Measurements from ENCODE around the gene PSAT1.

GRCh38 chr9:78297672-78297961 is 692 bp downstream of the PSAT1 start:
- TF ChIP-seq ZNF549 (CRISPR knock-in tag; IDR thresholded peaks at IDR 0.05), result no peak
- no peak for TF ChIP-seq HDAC2 (CRISPR knock-in tag; IDR thresholded peaks at IDR 0.05)
- TF ChIP-seq HNRNPUL1 (IDR thresholded peaks at IDR 0.05; ENCODE audit: low read depth, low read length), result no peak
- TF ChIP-seq DNMT3B (CRISPR knock-in tag; conservative IDR thresholded peaks at IDR 0.05), result no peak
- no peak for TF ChIP-seq RAD21 (CRISPR knock-in tag; IDR thresholded peaks at IDR 0.05)
- no peak for TF ChIP-seq IRF1 (CRISPR knock-in tag; IDR thresholded peaks at IDR 0.05; ENCODE audit: low read depth)
- TF ChIP-seq ZNF256 (CRISPR knock-in tag; conservative IDR thresholded peaks at IDR 0.05), result no peak

Measured in HepG2 (cell line).